DMS114 treated with DMSO at 0.1 percent for 48 hours (cell line): Measurements from ENCODE around the gene PRODH2.
"Not testable (repeated sequence)": the region's sequence is repeated elsewhere in the genome, so short reads cannot be mapped to it uniquely, and the experiment has no call there.

Experiments used
- DNase-seq: peaks from one replicate; lab custom pipeline; 2025; ENCODE audit not compliant: unreplicated experiment; lab: John Stamatoyannopoulos, UW

Gene PRODH2

GRCh38 chr19:35843676-35844481 is 31.2 kb upstream of the PRODH2 start:
- no peak for DNase-seq

GRCh38 chr19:35842666-35843272 is 30.1 kb upstream of the PRODH2 start:
- no peak for DNase-seq

DNA sequence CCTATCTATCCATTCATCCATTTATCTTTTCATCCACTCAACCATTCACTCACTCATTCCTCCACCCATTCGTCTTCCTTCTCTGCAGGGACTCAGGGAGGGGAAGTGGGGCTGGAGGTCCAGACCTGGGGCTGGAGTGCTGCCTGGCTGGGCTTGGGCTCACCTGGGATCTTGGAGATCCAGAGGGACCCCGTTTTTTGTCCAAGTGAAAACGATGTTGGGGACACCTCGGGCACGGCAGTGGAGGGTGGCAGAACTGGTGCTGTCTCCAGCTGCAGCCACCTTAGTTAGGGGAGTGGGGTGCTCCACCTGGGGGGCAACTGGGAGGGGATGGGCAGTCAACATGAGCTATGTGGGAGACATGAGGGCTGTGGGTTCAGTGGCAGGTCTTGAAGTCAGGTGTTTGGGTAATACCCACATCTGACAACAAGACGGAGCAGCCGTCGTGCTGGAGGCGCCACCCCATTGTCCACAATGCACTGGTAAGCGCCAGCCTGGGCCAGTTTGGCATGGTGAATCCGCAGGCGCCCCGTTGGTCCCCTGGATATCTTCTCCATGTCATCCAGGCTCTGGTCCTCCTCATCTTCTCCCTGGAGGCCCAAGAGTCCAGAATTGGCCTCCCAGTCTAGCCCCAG is 29.4 kb upstream of the PRODH2 start:
- DNase-seq, result no peak

DNA sequence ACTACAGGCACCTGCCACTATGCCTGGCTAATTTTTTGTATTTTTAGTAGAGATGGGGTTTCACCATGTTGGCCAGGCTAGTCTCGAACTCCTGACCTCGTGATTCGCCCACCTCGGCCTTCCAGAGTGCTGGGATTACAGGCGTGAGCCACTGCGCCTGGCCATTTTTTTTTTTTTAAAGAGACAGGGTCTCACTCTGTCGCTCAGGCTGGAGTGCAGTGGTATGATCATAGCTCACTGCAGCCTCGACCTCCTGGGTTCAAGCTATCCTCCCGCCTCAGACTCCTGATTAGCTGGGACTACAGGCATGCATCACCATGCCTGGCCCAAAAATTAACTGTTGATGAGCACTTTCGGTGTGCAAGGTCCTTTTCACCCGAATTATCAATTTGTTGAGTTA is 23.5 kb upstream of the PRODH2 start:
- DNase-seq, result not testable (repeated sequence)

GRCh38 chr19:35833972-35834371 is 21.3 kb upstream of the PRODH2 start:
- DNase-seq, result no peak

DNA sequence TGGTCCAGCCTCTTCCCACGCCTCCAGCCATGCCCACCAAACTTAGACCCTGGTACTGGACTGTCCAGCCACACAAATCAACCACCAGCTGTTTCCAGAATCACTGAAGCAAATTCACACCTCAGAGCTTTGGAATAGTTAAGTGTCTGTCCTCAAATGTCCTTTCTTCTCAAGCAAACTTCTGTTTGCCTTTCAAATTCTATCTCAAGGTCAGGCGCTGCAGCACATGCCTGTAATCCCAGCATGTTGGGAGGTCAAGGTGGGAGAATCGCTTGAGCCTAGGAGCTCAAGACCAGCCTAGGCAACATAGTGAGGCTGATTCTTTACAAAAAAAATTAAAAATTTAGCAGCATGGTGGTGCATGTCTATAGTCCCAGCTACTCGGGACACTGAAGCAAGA is 19.4 kb upstream of the PRODH2 start:
- DNase-seq, result no peak

DNA sequence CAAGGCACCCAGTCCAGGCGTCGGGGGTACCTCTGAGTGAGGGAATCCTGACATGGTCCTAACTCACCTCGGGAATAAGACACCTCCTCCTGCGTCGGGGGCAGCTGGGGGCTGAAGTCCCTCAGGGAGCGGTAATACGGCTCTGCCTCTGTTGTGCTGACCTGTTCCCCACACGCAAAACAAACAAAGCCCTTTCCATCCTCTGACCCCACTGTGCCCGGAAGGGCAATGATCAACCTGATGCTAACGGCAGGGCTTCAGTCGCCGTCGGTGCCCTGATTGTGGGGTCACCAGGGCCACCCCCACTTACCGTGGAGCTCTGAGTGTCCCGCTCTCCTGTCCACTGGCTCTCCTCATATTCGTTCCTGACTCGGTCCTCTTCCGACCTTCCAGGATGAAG is 18.3 kb upstream of the PRODH2 start:
- DNase-seq, result no peak

- DNase-seq, result no peak
Observed at GRCh38 chr19:35828692-35829301, 16.2 kb upstream of the PRODH2 start.

GRCh38 chr19:35824150-35824549 is 11.5 kb upstream of the PRODH2 start:
- no peak for DNase-seq

- peak; percentile 21 for DNase-seq
Observed at GRCh38 chr19:35822579-35822978, 9.9 kb upstream of the PRODH2 start.

GRCh38 chr19:35818445-35818844 is 5.8 kb upstream of the PRODH2 start:
- no peak for DNase-seq

DNA sequence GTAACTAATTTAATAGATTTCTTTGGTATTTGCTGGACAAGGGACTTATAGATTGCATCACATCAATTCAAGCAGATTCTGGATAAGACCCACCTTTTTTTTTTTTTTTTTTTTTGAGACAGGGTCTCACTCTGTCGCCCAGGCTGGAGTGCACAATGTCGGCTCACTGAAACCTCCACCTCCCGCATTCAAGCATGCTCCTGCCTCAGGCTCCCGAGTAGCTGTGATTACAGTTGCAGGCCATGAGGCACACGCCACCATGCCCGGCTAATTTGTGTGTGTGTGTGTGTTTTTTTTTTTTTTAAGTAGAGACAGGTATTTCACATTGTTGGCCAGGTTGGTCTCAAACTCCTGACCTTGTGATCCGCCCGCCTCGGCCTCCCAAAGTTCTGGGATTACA is 4.2 kb upstream of the PRODH2 start:
- no peak for DNase-seq

DNA sequence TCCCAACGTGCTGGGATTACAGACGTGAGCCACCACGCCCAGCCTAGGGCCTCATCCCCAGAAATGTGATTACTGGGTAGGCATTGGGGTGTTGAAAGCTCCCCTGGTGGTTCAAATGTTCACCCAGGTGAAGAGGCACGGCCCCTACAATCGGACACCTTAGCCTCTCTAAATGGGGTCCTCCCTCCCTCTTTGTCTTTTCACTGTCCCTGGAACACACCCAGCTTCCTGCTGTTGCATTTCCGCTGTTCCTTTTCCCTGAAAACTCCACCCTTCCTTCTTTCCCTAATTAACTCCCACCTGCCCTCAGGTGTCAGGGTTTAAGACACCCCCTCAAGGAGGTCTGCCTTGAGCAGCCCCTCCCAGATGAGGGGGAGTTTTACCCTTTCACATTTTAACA is 3.6 kb upstream of the PRODH2 start:
- DNase-seq, result no peak

DNA sequence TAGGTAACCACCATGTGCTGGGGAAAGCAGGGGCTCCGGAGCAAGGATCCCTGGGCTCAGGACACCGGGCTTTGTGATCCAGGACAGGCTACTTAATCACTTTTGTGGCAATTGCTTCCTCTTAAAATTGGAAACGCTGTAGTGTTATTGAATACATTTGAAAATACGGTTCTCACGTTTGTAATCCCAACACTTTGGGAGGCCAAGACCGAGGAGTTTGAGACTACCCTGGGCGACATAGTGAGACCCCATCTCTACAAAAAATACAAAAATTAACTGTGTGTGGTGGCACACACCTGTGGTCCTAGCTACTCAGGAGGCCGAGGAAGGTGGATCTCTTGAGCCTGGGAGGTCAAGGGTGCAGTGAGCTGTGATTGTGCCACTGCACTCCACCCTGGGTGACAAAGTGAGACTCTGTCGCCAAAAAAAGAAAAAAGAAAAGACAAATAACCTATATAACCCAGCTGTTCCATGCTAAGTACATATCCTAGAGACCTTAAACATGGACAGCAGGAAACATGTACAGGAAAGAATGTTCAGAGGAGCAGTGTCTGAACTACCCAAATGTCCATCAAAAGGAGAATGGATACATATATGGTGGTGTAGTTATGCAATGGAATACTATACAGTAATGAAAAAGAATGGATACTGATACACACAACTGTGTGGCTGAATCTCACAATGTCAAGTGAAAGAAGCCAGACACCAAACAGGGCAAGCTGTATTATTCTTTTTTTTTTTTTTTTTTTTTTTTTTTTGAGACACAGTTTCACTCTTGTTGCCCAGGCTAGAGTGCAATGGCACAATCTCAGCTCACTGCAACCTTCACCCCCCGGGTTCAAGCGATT is 622 bp upstream of the PRODH2 start:
- DNase-seq, result no peak

DNA sequence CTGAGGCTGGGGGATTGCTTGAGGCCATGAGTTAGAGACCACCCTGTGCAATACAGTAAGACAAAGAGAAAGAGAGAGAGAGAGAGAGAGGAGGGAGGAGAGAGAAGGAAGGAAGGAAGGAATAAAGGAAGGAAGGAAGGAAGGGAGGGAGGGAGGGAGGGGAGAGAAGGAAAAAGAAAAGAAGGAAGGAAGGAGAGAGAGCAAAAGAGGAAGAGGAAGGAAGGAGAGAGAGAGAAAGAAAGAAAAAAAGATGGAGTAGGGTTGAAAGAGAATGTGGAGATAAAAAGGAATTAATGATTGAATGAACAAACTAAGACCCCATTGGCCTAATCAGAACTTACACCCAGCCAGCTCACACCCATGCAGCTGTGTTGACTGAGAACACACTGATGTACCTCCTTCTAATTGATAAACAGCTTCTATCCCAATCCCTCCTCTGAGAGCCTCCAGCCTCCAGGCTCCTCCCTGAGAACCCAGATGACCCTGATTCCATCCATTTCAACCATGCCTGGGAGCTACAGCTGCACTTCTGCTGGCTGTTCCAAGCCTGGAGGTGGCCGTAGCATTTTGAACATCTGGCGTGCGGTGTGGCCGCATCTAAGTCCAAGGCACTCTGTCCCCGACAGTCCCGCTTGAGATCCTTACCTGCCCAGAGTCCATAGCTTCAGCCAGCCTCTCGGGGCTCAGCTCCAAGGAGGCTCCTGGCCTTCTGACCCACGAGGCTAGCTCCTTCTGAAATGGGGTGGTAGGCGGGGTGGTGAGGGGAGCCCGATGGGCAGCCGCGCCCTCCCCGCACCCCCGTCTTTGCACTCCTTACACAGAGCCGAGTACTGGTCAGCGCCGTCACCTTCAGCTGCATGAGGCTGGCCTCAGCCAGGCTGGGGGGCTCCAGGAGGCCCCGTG is 1.1 kb downstream of the PRODH2 start:
- no peak for DNase-seq

GRCh38 chr19:35807633-35808032 is 5.0 kb downstream of the PRODH2 start:
- no peak for DNase-seq

DNA sequence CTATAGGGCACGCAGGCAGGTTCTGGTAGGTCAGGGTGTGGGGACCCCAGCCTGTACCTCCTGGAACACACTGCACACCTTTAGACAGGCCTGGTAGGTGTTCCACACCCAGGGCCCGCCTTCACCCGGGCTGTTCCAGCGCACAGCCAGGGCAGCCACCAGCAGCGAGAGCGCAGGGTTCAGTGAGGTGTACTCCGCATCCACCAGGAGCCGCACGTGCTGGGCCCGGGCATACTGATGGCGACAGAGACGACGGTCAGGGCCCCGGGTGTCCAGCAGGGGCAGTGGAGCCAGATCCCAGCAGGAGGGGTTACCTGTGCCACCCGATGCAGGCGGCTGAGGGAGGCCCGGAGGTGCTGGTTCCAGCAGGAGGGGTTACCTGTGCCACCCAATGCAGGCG is 6.0 kb downstream of the PRODH2 start:
- DNase-seq, result no peak

DNA sequence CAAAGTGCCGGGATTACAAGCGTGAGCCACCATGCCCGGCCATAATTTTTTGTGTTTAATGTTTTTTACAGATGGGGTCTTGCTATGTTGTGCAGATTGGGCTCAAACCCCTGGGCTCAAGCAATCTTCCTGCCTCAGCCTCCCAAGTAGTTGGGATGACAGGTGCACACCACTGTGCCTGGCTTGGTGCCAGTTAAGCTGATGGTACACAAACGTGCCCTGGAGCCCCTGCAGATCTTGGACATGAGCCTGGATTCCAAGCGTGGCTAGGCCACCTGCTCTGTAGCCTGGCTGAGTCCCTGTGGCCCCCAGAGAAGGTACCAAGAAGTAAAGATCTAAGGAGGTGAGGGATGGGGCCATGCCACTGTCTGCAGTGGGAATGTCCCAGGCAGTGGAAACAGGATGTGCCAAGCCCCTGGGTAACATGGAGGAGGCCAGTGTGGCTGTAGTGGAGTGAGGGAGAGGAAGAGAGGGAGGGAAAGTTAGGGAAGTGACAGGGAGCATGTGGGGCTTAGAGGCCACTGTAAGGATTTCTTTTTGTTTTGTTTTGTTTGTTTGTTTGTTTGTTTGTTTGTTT is 7.0 kb downstream of the PRODH2 start:
- DNase-seq, result no peak

DNA sequence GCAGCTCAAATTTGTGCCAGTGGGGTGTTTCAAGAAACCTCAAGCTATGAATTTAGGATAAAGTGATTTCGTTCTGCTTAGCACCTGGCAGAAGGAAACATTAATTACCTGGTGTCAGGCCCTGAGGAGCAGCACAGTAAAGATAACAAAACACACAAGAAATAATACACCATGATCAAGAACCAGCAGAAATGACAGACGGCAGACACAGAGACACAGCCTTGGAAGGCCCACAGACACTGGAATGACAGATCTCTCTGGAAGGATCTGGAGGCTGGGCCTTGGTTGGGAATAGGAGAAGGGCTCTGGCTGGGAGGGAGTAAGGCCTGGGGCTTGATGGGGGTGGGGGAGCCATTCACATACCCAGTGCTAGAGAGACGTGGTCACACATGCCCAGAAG is 10.8 kb downstream of the PRODH2 start:
- DNase-seq, result no peak

DNA sequence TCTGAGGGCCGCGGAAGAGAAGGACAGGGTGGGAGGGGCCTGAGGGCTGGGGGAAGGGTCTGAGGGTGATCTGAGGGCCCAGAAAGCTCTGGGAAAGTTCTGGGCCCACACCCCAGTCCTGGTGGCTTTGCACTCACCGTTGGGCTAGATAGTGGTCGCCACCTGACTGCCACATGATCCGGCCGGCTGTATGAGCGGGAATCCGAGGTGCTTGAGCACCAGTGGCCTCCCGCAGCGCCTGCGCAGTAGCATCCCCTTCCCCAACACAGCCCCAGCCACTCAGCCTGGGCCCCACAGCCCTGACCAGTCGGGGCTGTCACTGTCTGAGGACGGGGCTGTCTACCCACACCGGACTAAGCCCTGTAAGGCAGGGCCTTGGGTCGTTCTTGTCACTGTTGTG is 15.0 kb downstream of the PRODH2 start:
- DNase-seq, result no peak
